Lower lobe of right lung (tissue), 2 donors: ENCODE measurements around the gene GALNT11. TPM values are rescaled to one million over a fixed set of nuclear protein-coding genes. Genes with fewer than 3 reads are reported as not detected.
"Not testable (repeated sequence)": the region's sequence is repeated elsewhere in the genome, so short reads cannot be mapped to it uniquely, and the experiment has no call there.

Experiments used
- ATAC-seq, 2 donors: fragments of 200-7000 bp; cut with Tn5 transposase; one replicate each; pipeline ENCODE4 v1.9.1; 2020 to 2022; ENCODE audit warnings: mild to moderate bottlenecking in 2 of 2, moderate library complexity in 2 of 2
- DNase-seq: peaks from one replicate; pipeline ENCODE4 v3.0.0-alpha.2; 2020
- H3K27ac ChIP-seq: fragments of 200-600 bp; one replicate; pipeline ENCODE4 v1.8.0; 2022
- H3K27me3 ChIP-seq: fragments of 200-600 bp; one replicate; pipeline ENCODE4 v1.8.0; 2022; ENCODE audit warnings: low read depth
- H3K36me3 ChIP-seq: fragments of 200-600 bp; one replicate; pipeline ENCODE4 v1.8.0; 2022; ENCODE audit warnings: mild to moderate bottlenecking
- H3K4me1 ChIP-seq: fragments of 200-600 bp; one replicate; pipeline ENCODE4 v1.8.0; 2022
- H3K4me3 ChIP-seq: fragments of 200-600 bp; one replicate; pipeline ENCODE4 v1.8.0; 2022; ENCODE audit warnings: mild to moderate bottlenecking
- H3K9me3 ChIP-seq: fragments of 200-600 bp; one replicate; pipeline ENCODE4 v1.8.0; 2022
- CTCF ChIP-seq: fragments of 200-600 bp; IDR thresholded peaks from one replicate; pipeline ENCODE4 v1.8.0; 2022; ENCODE audit warnings: antibody characterized with exemption, mild to moderate bottlenecking
- intact Hi-C: fragments of 100-400 bp; cut with DNase I; formaldehyde crosslinking; loops from one replicate; pipeline ENCODE4 v1.11.0; 2022
- total RNA-seq: library from RNA; stranded (reverse); fragmentation: NEBNext Ultra II Directional; extraction: Animal tissue kit (Norgen Biotek cat#: 25700); gene quantifications from one replicate; pipeline ENCODE4 v1.2.1, GENCODE V29; 2021
- donor health status: DM: no; HTN: yes; CAD: no; lungs with severe emphysema.

The GALNT11 gene
- total RNA-seq, 1 donor from 2014 or later: 39.6 TPM

- DNase-seq: no peak
- no peak for TF ChIP-seq CTCF
- H3K9me3 ChIP-seq: no peaks in the 10 kb centered on the region
- no peak overlapping the region for H3K27ac ChIP-seq
- intact Hi-C loops: no loop called here
- H3K36me3 ChIP-seq: no peaks in the 10 kb centered on the region
- peak; percentile 67 to 77 for ATAC-seq
- peaks cover 14% of the 10 kb centered on the region for H3K4me1 ChIP-seq
- H3K4me3 ChIP-seq: no peak overlapping the region
- no peaks in the 10 kb centered on the region for H3K27me3 ChIP-seq
These were observed 51.8 kb downstream of the GALNT11 start for GRCh38 chr7:152076940-152077933.

- Histone ChIP-seq H3K4me1 (peaks cover 14% of the 10 kb centered on the region), H3K9me3 (no peaks in the 10 kb centered on the region), H3K27me3 (no peaks in the 10 kb centered on the region), H3K36me3 (no peaks in the 10 kb centered on the region), H3K4me3 (no peak overlapping the region), H3K27ac (no peak overlapping the region)
- no peak for TF ChIP-seq CTCF
- ATAC-seq (no peak), DNase-seq (no peak)
- intact Hi-C loops: no loop called here
These were observed 52.6 kb downstream of the GALNT11 start for GRCh38 chr7:152078025-152078424.

GRCh38 chr7:152078786-152079185, 53.3 kb downstream of the GALNT11 start:
- ATAC-seq (no peak), DNase-seq (no peak)
- H3K27me3 ChIP-seq: no peaks in the 10 kb centered on the region
- H3K4me1 ChIP-seq: peaks cover 14% of the 10 kb centered on the region
- no peak overlapping the region for H3K27ac ChIP-seq
- no peaks in the 10 kb centered on the region for H3K36me3 ChIP-seq
- intact Hi-C loops: no loop called here
- H3K9me3 ChIP-seq: no peaks in the 10 kb centered on the region
- no peak for TF ChIP-seq CTCF
- no peak overlapping the region for H3K4me3 ChIP-seq

- DNase-seq (no peak), ATAC-seq (no peak)
- no peaks in the 10 kb centered on the region for H3K27me3 ChIP-seq
- peaks cover 11% of the 10 kb centered on the region for H3K4me1 ChIP-seq
- no peaks in the 10 kb centered on the region for H3K9me3 ChIP-seq
- intact Hi-C loops: no loop called here
- H3K4me3 ChIP-seq: no peak overlapping the region
- TF ChIP-seq CTCF: no peak
- no peak overlapping the region for H3K27ac ChIP-seq
- H3K36me3 ChIP-seq: no peaks in the 10 kb centered on the region
These were observed 55.6 kb downstream of the GALNT11 start for GRCh38 chr7:152081088-152081487.

- H3K27ac ChIP-seq, ATAC-seq, H3K4me3 ChIP-seq: not testable (repeated sequence)
These were observed 56.7 kb downstream of the GALNT11 start for GRCh38 chr7:152082073-152082721.

GRCh38 chr7:152085131-152085530, 59.7 kb downstream of the GALNT11 start:
- Histone ChIP-seq H3K36me3 (no peaks in the 10 kb centered on the region), H3K27ac (no peak overlapping the region), H3K27me3 (no peaks in the 10 kb centered on the region), H3K4me3 (no peak overlapping the region), H3K9me3 (peaks cover 19% of the 10 kb centered on the region), H3K4me1 (no peaks in the 10 kb centered on the region)
- TF ChIP-seq CTCF: no peak
- intact Hi-C loops: no loop called here
- ATAC-seq: no peak
- no peak for DNase-seq

More at GRCh38 chr7:152082073-152082721, 56.7 kb downstream of the GALNT11 start:
- intact Hi-C loops, DNase-seq, H3K4me1 ChIP-seq, H3K9me3 ChIP-seq, H3K27me3 ChIP-seq, H3K36me3 ChIP-seq: not testable (repeated sequence)
